BLaER1 (cell line): Measurements from ENCODE around the gene COL5A3.
A peak's percentile ranks its signal among the peaks of the same experiment; 100 is the strongest.
"Not testable (repeated sequence)": the region's sequence is repeated elsewhere in the genome, so short reads cannot be mapped to it uniquely, and the experiment has no call there.

Experiments used
- H3K27ac ChIP-seq: shearing (Covaris generic); formaldehyde crosslinking; 2 replicates; pipeline ENCODE4 v1.8.1; 2022
- H3K27me3 ChIP-seq: shearing (Covaris generic); formaldehyde crosslinking; 2 replicates; pipeline ENCODE4 v1.8.1; 2022
- H3K36me3 ChIP-seq: shearing (Covaris generic); formaldehyde crosslinking; 2 replicates; pipeline ENCODE4 v1.8.1; 2022
- H3K4me1 ChIP-seq: shearing (Covaris generic); formaldehyde crosslinking; 2 replicates; pipeline ENCODE4 v1.8.1; 2022
- H3K4me2 ChIP-seq: shearing (Covaris generic); formaldehyde crosslinking; 2 replicates; pipeline ENCODE4 v1.8.1; 2022
- H3K4me3 ChIP-seq: shearing (Covaris generic); formaldehyde crosslinking; 2 replicates; pipeline ENCODE4 v1.8.1; 2022
- H3K9ac ChIP-seq: shearing (Covaris generic); formaldehyde crosslinking; 2 replicates; pipeline ENCODE4 v1.8.1; 2022
- H3K9me3 ChIP-seq: shearing (Covaris generic); formaldehyde crosslinking; 2 replicates; pipeline ENCODE4 v1.8.1; 2022
- H4K20me1 ChIP-seq: shearing (Covaris generic); formaldehyde crosslinking; 2 replicates; pipeline ENCODE4 v1.8.1; 2022
- Cebpa-rat ChIP-seq: shearing (Covaris generic); IDR thresholded peaks from 2 replicates; pipeline ENCODE4 v1.8.1; 2022

The COL5A3 gene

DNA sequence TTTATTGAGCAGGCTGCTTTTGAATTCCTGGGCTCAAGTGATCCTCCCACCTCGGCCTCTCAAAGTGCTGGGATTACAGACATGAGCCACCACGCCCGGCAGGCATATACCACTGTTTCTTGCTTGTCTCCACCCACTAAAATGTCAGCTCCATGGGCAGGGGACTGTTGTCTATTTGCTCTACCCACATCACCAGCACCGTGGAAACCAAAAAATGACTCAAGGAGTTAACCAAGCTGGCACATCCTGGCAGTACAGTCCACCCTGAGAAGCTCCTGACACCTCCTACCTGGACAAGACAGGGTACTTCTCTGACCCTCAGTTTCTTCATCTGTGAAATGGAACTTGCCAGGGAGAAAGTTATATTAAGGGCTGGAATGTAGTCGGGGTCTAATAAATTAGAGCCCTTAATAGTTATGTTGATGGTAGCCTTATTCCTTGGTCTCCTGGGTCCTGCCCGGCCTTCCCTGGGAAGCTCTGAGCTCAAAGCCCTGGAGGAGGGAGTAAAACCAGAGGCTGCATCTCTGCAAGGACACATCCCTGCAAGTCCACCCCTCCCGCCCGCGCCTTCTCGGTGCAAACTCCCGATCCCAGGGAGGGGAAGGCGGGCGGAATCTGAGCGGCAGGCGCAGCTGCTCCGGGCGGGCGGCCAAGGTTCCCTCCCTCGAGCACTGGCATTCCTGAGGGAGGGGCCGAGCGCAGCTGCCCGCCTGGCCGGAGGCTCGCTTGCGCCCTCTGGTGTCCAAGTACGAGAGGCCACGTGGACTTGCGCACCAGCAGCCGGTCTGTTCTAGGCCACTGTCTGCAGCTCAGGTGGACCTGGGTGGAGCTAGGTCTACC lies 17.1 kb upstream of the COL5A3 start:
- H3K27ac ChIP-seq: no peak overlapping the region
- peak overlapping the region; percentile 25; the same call in 1 of the 2 replicates for H3K4me3 ChIP-seq
- peaks cover 12% of the 10 kb centered on the region for H3K4me1 ChIP-seq
- peak overlapping the region; percentile 73 for H3K4me2 ChIP-seq
- no peaks in the 10 kb centered on the region for H3K27me3 ChIP-seq
- no peaks in the 10 kb centered on the region for H3K36me3 ChIP-seq
- H4K20me1 ChIP-seq: no peaks in the 10 kb centered on the region
- no peak for TF ChIP-seq Cebpa-rat
- H3K9ac ChIP-seq: no peak overlapping the region
- H3K9me3 ChIP-seq: no peaks in the 10 kb centered on the region

DNA sequence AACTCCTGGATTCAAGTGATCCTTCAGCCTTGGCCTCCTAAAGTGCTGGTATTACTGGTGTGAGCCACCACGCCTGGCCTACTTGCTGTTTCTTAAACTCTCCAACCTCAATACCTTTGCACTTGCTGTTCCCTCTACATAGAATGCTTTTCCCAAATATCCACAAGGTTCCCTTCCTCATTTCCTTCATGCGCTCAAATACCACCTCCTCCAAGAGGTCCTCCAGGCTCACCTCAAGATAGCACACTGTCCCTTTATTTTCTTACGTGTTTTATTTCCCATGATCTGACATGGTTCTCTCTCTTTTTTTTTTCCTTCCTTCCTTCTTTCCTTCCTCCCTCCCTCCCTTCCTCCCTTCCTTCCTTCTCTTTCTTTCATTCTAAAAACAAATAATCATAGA lies 16.4 kb upstream of the COL5A3 start:
- peak overlapping the region; percentile 73; the same call in 1 of the 2 replicates for H3K4me2 ChIP-seq
- H3K9ac ChIP-seq: no peak overlapping the region
- peaks cover 12% of the 10 kb centered on the region for H3K4me1 ChIP-seq
- H3K4me3 ChIP-seq: no peak overlapping the region
- H3K9me3 ChIP-seq: no peaks in the 10 kb centered on the region
- no peaks in the 10 kb centered on the region for H3K27me3 ChIP-seq
- H3K27ac ChIP-seq: no peak overlapping the region
- TF ChIP-seq Cebpa-rat: no peak
- H3K36me3 ChIP-seq: no peaks in the 10 kb centered on the region
- no peaks in the 10 kb centered on the region for H4K20me1 ChIP-seq

DNA sequence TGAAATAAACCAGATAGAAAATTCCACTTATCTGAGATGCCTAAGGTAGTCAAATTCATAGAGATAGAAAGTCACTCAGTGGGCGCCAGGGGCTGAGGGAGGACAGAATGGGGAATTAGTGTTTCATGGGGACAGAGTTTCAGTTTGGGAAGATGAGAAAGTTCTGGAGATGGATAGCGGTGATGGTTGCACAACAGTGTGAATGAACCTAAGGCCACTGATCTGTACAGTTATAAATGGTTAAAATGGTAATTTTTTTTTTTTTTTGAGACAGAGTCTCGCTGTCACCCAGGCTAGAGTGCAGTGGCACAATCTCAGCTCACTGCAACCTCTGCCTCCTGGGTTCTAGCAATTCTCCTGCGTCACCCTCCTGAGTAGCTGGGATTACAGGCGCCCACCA lies 12.8 kb upstream of the COL5A3 start:
- not testable (repeated sequence) for H3K27ac ChIP-seq, H3K27me3 ChIP-seq, H3K9ac ChIP-seq, H4K20me1 ChIP-seq, H3K9me3 ChIP-seq, H3K4me2 ChIP-seq, H3K36me3 ChIP-seq, H3K4me3 ChIP-seq
- peaks cover 12% of the 10 kb centered on the region for H3K4me1 ChIP-seq

DNA sequence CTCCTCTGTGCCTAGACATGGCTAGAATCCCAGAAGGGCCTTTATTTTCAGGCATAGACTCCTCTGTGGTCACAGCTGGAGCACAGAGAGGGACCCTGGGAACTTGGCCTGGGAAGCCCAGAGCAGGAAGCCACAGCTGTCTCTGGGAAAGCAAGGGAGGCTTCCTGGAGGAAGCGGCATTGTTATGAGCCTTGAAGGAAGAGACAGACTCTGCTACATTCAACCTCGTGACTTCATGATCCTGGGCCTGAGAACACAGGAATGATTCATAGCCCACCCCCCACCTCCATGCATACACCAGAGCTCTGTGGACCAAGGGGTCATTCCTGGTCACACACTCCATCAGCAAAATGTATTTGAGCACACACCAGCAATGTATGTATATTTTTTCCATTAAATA lies 11.6 kb upstream of the COL5A3 start:
- no peak overlapping the region for H3K4me3 ChIP-seq
- TF ChIP-seq Cebpa-rat: no peak
- H3K9me3 ChIP-seq: no peaks in the 10 kb centered on the region
- no peaks in the 10 kb centered on the region for H3K36me3 ChIP-seq
- H3K9ac ChIP-seq: no peak overlapping the region
- peaks cover 1% of the 10 kb centered on the region for H3K4me1 ChIP-seq
- H3K27ac ChIP-seq: no peak overlapping the region
- no peak overlapping the region for H3K4me2 ChIP-seq
- H3K27me3 ChIP-seq: no peaks in the 10 kb centered on the region
- H4K20me1 ChIP-seq: no peaks in the 10 kb centered on the region

DNA sequence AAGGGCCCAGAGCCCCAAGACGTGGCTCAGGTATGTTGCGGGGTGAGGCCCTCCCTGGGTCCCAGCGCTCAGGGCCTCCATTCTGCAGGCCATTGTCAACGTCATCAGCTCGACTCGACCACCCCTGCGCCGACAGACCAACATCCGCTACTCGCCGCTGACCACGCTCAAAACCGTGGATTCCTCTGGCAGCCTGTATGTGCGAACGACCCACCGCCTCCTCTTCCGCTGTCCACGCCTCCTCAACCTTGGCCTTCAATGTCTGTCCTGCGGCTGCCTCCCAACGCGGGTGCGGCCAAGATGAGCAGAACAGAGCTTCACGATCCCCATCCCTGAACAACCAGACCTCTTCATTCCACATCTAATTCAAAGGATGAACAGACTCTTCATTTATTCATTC lies 11.1 kb upstream of the COL5A3 start:
- no peaks in the 10 kb centered on the region for H3K9me3 ChIP-seq
- H3K4me2 ChIP-seq: no peak overlapping the region
- no peak for TF ChIP-seq Cebpa-rat
- no peaks in the 10 kb centered on the region for H3K36me3 ChIP-seq
- H3K9ac ChIP-seq: no peak overlapping the region
- H3K27me3 ChIP-seq: no peaks in the 10 kb centered on the region
- no peak overlapping the region for H3K4me3 ChIP-seq
- H3K27ac ChIP-seq: no peak overlapping the region
- H4K20me1 ChIP-seq: no peaks in the 10 kb centered on the region
- H3K4me1 ChIP-seq: no peaks in the 10 kb centered on the region; the same call in 1 of the 2 replicates

DNA sequence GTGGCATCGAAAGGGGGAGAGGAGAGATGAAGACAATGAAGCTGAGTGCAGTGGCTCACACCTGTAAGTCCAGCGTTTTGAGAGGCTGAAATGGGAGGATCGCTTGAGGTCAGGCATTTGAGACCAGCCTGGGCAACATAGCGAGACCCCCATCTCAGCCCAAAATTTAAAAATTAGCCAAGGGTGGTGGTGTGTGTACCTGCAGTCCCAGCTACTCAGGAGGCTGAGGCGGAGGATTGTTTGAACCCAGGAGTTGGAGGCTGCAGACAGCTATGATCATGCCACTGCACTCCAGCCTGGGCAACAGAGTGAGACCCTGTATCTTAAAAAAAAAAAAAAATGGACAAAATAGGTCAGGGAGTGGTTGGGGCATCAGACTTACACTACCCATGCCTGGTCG lies 10.5 kb upstream of the COL5A3 start:
- no peak overlapping the region for H3K4me3 ChIP-seq
- no peaks in the 10 kb centered on the region for H3K27me3 ChIP-seq
- TF ChIP-seq Cebpa-rat: no peak

DNA sequence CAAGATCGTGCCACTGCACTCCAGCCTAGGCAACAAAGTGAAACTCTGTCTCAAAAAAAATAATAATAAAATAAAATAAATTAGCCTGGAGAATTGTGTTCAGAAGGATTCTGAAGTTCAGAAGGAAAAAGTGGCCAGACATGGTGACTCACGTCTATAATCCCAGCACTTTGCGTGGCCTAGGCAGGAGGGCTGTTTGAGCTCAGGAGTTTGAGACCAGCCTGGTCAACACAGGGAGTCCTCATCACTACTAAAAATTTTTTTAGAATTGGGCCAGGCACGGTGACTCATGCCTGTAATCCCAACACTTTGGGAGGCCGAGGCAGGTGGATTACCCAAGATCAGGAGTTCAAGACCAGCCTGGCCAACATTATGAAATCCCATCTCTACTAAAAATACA lies 8.9 kb upstream of the COL5A3 start:
- Histone ChIP-seq H3K27ac (no peak overlapping the region), H3K27me3 (no peaks in the 10 kb centered on the region), H3K4me2 (no peak overlapping the region), H3K9me3 (no peaks in the 10 kb centered on the region), H3K4me3 (no peak overlapping the region), H3K4me1 (no peaks in the 10 kb centered on the region; the same call in 1 of the 2 replicates), H3K9ac (no peak overlapping the region), H4K20me1 (no peaks in the 10 kb centered on the region), H3K36me3 (no peaks in the 10 kb centered on the region)
- TF ChIP-seq Cebpa-rat: no peak

More for the DNA sequence above, 10.5 kb upstream of the COL5A3 start:
- Histone ChIP-seq H3K27ac (no peak overlapping the region), H4K20me1 (no peaks in the 10 kb centered on the region), H3K9me3 (no peaks in the 10 kb centered on the region), H3K4me1 (no peaks in the 10 kb centered on the region; the same call in 1 of the 2 replicates), H3K4me2 (no peak overlapping the region), H3K9ac (no peak overlapping the region), H3K36me3 (no peaks in the 10 kb centered on the region)

DNA sequence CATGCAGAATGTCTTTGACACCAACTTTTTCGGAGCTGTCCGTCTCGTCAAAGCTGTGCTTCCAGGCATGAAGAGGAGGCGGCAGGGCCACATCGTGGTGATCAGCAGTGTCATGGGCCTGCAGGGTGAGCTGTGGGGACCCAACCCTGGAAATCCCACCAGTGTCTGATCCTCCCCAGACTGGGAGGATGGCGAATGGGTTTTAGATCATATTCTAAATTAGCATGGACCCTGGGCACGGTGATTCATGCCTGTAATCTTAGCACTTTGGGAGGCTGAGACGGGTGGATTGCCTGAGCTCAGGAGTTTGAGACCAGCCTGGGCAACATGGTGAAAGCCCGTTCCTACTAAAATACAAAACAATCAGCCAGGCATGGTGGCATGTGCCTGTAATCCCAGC lies 8.5 kb upstream of the COL5A3 start:
- H3K27me3 ChIP-seq: no peaks in the 10 kb centered on the region
- H3K4me3 ChIP-seq: no peak overlapping the region
- no peak overlapping the region for H3K4me2 ChIP-seq
- TF ChIP-seq Cebpa-rat: no peak
- no peaks in the 10 kb centered on the region for H3K9me3 ChIP-seq
- H3K27ac ChIP-seq: no peak overlapping the region
- H3K9ac ChIP-seq: no peak overlapping the region
- no peaks in the 10 kb centered on the region for H4K20me1 ChIP-seq
- peaks cover 2% of the 10 kb centered on the region; the same call in 1 of the 2 replicates for H3K4me1 ChIP-seq
- no peaks in the 10 kb centered on the region for H3K36me3 ChIP-seq

DNA sequence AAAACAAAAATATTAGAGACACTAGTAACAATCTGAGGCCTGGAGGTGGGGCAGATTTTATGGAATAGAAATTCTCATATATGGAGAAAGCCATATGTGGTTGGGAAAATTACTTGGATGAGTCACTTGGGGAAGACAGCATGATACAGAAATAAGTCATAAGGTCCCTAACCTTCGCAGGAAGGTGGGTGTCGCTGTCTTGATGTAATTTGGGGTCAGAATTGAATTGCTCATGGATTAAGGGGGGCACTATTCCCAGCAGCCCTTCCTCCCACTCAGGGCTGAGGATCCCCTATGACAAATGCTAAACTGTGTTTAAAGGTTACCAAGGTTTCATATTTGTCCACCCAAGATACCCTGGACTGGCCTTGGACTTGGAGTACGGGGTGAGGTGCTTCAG lies 8.0 kb upstream of the COL5A3 start:
- Histone ChIP-seq H3K27ac (no peak overlapping the region), H3K9ac (no peak overlapping the region), H3K4me1 (peaks cover 5% of the 10 kb centered on the region; the same call in 1 of the 2 replicates), H3K4me3 (no peak overlapping the region), H3K27me3 (no peaks in the 10 kb centered on the region), H3K4me2 (no peak overlapping the region), H4K20me1 (no peaks in the 10 kb centered on the region), H3K36me3 (no peaks in the 10 kb centered on the region), H3K9me3 (no peaks in the 10 kb centered on the region)
- no peak for TF ChIP-seq Cebpa-rat

DNA sequence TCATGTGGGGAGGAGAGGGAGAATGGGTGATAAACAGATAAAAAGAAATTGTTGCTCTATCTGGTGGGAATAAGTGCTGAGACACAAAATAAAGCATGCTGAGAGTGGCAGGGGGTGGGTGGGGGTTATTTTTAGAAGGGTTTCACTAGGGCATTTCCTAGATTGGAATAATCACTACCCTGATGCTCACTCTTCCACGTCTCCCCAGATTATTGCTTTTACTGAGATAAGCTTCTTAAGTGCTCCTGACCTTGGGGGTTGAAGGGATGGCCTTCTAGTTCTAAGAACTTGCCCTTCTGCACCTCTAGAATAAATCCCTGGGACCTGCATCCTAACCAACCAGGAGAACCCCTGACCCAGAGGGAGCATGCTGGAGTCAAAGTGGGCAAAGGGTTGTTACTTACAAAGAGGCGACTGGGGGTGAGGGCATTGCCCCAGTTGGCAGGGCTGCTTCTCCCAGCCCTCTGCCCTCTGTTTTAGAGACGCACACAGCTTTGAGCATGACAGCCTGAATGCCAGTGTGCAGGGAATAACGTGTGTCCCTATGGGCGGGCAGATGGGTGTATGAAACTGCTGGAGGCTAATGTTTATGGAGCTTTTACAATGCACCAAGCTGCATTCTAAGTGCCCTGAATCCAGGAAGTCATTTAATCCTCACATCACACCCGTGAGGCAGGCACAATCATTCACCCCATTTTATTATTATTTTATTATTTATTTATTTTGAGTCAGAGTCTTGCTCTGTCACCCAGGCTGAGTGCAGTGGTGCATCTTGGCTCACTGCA lies 3.7 kb upstream of the COL5A3 start:
- TF ChIP-seq Cebpa-rat: no peak
- Histone ChIP-seq H3K36me3 (no peaks in the 10 kb centered on the region), H3K27ac (no peak overlapping the region), H3K9me3 (no peaks in the 10 kb centered on the region), H3K27me3 (peaks cover 26% of the 10 kb centered on the region), H3K4me1 (peaks cover 14% of the 10 kb centered on the region), H4K20me1 (peaks cover 7% of the 10 kb centered on the region; the same call in 1 of the 2 replicates), H3K9ac (no peak overlapping the region), H3K4me3 (no peak overlapping the region), H3K4me2 (no peak overlapping the region; the same call in 1 of the 2 replicates)
